ENCODE data around the gene PTPRM.

GRCh38 chr18:8254654-8255053, 687.5 kb downstream of the PTPRM start:
- TF ChIP-seq CTCF (conservative IDR thresholded peaks at IDR 0.05; ENCODE audit: low read depth in 2 of 2) (no peak), POLR2AphosphoS5 (IDR thresholded peaks at IDR 0.05; ENCODE audit: low read depth) (no peak), CREB1 (CRISPR knock-in tag; IDR thresholded peaks at IDR 0.05; ENCODE audit: low read depth) (no peak), ETS1 (IDR thresholded peaks at IDR 0.05) (no peak), EZH2 (IDR thresholded peaks at IDR 0.05; ENCODE audit: low read depth, unreplicated experiment) (no peak), NANOG (IDR thresholded peaks at IDR 0.05; ENCODE audit: borderline replicate concordance) (no peak), EZH2phosphoT487 (IDR thresholded peaks at IDR 0.05; ENCODE audit: unreplicated experiment) (no peak), STAT1 (IDR thresholded peaks at IDR 0.05; ENCODE audit: unreplicated experiment) (no peak), ZNF114 (CRISPR knock-in tag; IDR thresholded peaks at IDR 0.05) (no peak), REST (IDR thresholded peaks at IDR 0.05; ENCODE audit: unreplicated experiment) (no peak)
